Measurements from ENCODE around the gene FGB.

DNA sequence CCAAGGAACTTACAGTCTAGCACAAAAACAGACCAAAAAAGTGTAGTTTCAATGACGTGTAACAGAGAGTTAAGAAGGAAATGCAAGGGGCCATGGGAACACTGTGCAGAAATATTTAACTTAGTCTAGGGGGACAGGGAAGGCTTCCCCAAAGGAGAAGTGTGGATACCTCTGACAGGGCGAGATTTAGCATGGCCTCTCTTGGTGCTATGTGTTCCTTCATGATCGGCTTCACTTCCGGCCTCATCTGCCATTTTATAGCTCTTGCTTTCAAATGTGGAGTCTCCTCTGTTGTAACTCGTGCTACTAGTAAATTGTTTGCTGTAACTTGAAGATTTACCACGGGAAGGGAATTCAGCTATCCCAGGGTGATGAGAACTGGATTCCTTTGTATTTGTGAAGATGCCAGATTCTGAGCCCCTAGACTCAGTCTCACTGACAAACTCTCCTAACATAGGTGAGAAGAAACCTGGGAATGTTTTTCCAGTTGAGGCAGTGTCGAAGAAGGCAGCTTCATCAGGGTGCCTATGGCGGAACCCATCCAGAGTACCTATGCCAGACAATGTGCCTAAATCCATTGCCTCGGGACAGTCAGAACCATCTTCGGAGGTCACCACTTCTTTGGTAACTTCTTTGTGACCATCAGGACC is 22.7 kb downstream of the FGB start:
- TF ChIP-seq, protein P1, sequence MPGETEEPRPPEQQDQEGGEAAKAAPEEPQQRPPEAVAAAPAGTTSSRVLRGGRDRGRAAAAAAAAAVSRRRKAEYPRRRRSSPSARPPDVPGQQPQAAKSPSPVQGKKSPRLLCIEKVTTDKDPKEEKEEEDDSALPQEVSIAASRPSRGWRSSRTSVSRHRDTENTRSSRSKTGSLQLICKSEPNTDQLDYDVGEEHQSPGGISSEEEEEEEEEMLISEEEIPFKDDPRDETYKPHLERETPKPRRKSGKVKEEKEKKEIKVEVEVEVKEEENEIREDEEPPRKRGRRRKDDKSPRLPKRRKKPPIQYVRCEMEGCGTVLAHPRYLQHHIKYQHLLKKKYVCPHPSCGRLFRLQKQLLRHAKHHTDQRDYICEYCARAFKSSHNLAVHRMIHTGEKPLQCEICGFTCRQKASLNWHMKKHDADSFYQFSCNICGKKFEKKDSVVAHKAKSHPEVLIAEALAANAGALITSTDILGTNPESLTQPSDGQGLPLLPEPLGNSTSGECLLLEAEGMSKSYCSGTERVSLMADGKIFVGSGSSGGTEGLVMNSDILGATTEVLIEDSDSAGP (CRISPR knock-in tag; IDR thresholded peaks at IDR 0.05): no peak
- TF ChIP-seq, protein P2, sequence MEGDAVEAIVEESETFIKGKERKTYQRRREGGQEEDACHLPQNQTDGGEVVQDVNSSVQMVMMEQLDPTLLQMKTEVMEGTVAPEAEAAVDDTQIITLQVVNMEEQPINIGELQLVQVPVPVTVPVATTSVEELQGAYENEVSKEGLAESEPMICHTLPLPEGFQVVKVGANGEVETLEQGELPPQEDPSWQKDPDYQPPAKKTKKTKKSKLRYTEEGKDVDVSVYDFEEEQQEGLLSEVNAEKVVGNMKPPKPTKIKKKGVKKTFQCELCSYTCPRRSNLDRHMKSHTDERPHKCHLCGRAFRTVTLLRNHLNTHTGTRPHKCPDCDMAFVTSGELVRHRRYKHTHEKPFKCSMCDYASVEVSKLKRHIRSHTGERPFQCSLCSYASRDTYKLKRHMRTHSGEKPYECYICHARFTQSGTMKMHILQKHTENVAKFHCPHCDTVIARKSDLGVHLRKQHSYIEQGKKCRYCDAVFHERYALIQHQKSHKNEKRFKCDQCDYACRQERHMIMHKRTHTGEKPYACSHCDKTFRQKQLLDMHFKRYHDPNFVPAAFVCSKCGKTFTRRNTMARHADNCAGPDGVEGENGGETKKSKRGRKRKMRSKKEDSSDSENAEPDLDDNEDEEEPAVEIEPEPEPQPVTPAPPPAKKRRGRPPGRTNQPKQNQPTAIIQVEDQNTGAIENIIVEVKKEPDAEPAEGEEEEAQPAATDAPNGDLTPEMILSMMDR (IDR thresholded peaks at IDR 0.05 in 2 of 3, conservative IDR thresholded peaks at IDR 0.05 in 1 of 3; ENCODE audit: insufficient read depth in 2 of 3, low read depth in 1 of 3, low read length in 3 of 3): no peak
- TF ChIP-seq, protein P3, sequence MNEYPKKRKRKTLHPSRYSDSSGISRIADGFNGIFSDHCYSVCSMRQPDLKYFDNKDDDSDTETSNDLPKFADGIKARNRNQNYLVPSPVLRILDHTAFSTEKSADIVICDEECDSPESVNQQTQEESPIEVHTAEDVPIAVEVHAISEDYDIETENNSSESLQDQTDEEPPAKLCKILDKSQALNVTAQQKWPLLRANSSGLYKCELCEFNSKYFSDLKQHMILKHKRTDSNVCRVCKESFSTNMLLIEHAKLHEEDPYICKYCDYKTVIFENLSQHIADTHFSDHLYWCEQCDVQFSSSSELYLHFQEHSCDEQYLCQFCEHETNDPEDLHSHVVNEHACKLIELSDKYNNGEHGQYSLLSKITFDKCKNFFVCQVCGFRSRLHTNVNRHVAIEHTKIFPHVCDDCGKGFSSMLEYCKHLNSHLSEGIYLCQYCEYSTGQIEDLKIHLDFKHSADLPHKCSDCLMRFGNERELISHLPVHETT (CRISPR knock-in tag; conservative IDR thresholded peaks at IDR 0.05 in 1 of 2, IDR thresholded peaks at IDR 0.05 in 1 of 2): no peak
- TF ChIP-seq HDAC6 (IDR thresholded peaks at IDR 0.05; ENCODE audit: low read depth, low read length): no peak
- no peak for TF ChIP-seq GTF2F1 (IDR thresholded peaks at IDR 0.05; ENCODE audit: low read depth, low read length)

All from K562 (cell line).